Peyer's patch (tissue), 4 donors: ENCODE results near the gene FAM151B. TPM values are rescaled to one million over a fixed set of nuclear protein-coding genes. Genes with fewer than 3 reads are reported as not detected.
"Not testable (repeated sequence)": the region's sequence is repeated elsewhere in the genome, so short reads cannot be mapped to it uniquely, and the experiment has no call there.

Source experiments
- DNase-seq, 3 donors: peaks; one replicate each; pipeline ENCODE4 v3.0.0-alpha.2; 2017 to 2019
- H3K27ac ChIP-seq, 4 donors: fragments of 200-600 bp; sonication (generic); one replicate each; pipeline ENCODE4 v1.5.1; 2016 to 2019
- H3K27me3 ChIP-seq, 2 donors: fragments of 200-600 bp; sonication (generic); one replicate each; pipeline ENCODE4 v1.5.1; 2019
- H3K36me3 ChIP-seq, 3 donors: fragments of 200-600 bp; sonication (generic); one replicate each; pipeline ENCODE4 v1.5.1; 2016 to 2019
- H3K4me1 ChIP-seq, 4 donors: fragments of 200-600 bp; sonication (generic); one replicate each; pipeline ENCODE4 v1.5.1; 2016 to 2019
- H3K4me3 ChIP-seq, 4 donors: fragments of 200-600 bp; sonication (generic); 1 replicate in 3 of 4; 2 replicates in 1 of 4; pipeline ENCODE4 v1.5.1; 2016 to 2019; ENCODE audit warnings: mild to moderate bottlenecking in 1 of 4
- H3K9me3 ChIP-seq, 4 donors: fragments of 200-600 bp; sonication (generic); one replicate each; pipeline ENCODE4 v1.5.1; 2016 to 2019; ENCODE audit warnings: mild to moderate bottlenecking in 1 of 4
- POLR2A ChIP-seq, 2 donors: fragments of 450-650 bp; IDR thresholded peaks; one replicate each; pipeline ENCODE4 v1.5.1; 2017; ENCODE audit warnings: antibody characterized with exemption in 2 of 2, mild to moderate bottlenecking in 2 of 2, moderate library complexity in 2 of 2
- total RNA-seq, 4 donors: library from RNA; depleted of rRNA; stranded (reverse); fragments of >200 nt; gene quantifications; one replicate each; pipeline ENCODE4 v1.1.0, GENCODE V29; 2016
- TF ChIP-seq, protein P1 (sequence below), 6 experiments: fragments of 450-650 bp in 4 of 6; fragments of 200-600 bp in 2 of 6; sonication (generic) in 1 of 6; IDR thresholded peaks; one replicate each; pipeline ENCODE4 v1.5.1; 2017 to 2019; ENCODE audit warnings: antibody characterized with exemption in 6 of 6, mild to moderate bottlenecking in 3 of 6, moderate library complexity in 1 of 6

FAM151B gene
- total RNA-seq, 4 donors from 2014 or later = 0.35 to 11.6 (median 2.5) TPM

DNA sequence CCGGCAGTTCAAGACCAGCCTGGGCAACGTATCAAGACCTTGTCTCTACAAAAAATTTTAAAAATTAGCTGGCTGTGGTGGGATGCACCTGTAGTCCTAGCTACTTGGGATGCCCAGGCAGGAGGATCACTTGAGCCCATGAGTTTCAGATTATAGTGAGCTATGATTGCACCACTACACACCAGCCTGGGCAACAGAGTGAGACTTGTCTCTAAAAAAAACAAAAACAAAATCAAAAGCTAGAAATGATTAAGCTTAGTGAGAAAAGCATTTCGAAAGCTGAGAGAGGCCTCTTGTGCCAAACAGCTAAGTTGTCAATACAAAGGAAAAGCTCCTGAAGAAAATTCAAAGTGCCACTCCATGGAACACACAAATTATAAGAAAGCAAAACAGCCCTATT is 4.8 kb downstream of the FAM151B start:
- no peaks in the 10 kb centered on the region for H3K27me3 ChIP-seq
- H3K4me1 ChIP-seq = peaks cover 0 to 4% (median 0%) of the 10 kb centered on the region in 4 donors
- H3K4me3 ChIP-seq = no peak overlapping the region
- TF ChIP-seq POLR2A (IDR thresholded peaks at IDR 0.05) = no peak
- TF ChIP-seq, protein P1, sequence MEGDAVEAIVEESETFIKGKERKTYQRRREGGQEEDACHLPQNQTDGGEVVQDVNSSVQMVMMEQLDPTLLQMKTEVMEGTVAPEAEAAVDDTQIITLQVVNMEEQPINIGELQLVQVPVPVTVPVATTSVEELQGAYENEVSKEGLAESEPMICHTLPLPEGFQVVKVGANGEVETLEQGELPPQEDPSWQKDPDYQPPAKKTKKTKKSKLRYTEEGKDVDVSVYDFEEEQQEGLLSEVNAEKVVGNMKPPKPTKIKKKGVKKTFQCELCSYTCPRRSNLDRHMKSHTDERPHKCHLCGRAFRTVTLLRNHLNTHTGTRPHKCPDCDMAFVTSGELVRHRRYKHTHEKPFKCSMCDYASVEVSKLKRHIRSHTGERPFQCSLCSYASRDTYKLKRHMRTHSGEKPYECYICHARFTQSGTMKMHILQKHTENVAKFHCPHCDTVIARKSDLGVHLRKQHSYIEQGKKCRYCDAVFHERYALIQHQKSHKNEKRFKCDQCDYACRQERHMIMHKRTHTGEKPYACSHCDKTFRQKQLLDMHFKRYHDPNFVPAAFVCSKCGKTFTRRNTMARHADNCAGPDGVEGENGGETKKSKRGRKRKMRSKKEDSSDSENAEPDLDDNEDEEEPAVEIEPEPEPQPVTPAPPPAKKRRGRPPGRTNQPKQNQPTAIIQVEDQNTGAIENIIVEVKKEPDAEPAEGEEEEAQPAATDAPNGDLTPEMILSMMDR (IDR thresholded peaks at IDR 0.05) = no peak
- no peak for DNase-seq
- H3K9me3 ChIP-seq = no peaks in the 10 kb centered on the region
- no peaks in the 10 kb centered on the region for H3K36me3 ChIP-seq
- no peak overlapping the region for H3K27ac ChIP-seq

DNA sequence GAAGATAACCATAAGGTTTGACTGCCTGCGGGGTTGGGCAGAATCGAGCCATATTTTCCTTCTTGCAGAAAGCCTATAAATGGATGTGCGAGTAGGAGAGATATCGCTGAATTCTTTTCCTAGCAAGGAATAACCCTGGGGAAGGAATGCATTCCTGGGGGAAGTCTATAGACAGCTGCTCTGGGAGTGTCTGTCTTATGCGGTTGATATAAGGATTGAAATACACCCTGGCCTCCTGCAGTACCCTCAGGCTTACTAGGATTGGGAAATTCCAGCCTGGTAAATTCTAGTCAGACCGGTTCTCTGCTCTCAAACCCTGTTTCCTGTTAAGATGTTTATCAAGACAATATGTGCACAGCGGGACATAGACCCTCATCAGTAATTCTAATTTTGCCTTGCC is 5.5 kb downstream of the FAM151B start:
- H3K4me3 ChIP-seq, H3K36me3 ChIP-seq, DNase-seq, H3K9me3 ChIP-seq, H3K27me3 ChIP-seq, H3K4me1 ChIP-seq, H3K27ac ChIP-seq: not testable (repeated sequence)

DNA sequence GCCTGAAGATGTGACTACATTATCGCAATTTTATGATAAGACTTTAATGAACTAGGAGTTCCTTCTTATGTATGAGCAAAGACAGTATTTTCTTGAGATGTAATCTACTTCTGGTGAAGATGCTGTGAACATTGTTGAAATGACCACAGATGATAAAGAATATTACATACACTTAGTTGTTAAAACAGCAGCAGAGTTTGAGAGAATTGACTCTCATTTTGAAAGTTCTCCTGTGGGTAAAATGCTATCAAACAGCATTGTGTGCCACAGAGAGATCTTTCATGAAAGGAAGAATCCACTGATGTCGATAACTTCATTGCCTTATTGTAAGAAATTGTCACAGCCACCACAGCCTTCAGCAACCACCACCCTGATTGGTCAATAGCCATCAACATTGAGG is 8.0 kb downstream of the FAM151B start:
- Histone ChIP-seq H3K27me3 (no peaks in the 10 kb centered on the region), H3K36me3 (no peaks in the 10 kb centered on the region), H3K27ac (no peak overlapping the region), H3K9me3 (no peaks in the 10 kb centered on the region), H3K4me3 (no peak overlapping the region), H3K4me1 (no peaks in the 10 kb centered on the region)
- TF ChIP-seq, protein P1 (IDR thresholded peaks at IDR 0.05) = no peak
- no peak for TF ChIP-seq POLR2A (IDR thresholded peaks at IDR 0.05)
- DNase-seq = no peak

DNA sequence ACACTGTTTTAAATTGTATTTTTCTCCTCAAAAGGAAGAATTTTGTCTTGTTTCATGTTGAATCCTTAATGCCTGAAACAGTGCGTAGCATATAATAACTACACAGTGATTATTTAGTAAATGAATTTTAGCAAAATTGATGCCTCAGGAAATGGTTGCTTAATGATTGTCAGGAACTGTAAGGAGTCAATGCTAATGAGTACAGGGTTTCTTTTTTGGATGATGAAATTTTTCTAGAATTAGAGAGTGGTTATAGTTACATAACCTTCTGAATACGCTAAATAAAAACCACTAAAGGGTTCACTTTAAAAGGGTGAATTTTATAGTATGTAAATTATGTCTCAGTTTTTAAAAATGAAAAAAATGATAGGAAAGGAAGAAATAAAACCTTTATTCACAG is 14.9 kb downstream of the FAM151B start:
- Histone ChIP-seq H3K4me1 (no peaks in the 10 kb centered on the region), H3K27me3 (no peaks in the 10 kb centered on the region), H3K4me3 (no peak overlapping the region), H3K36me3 (no peaks in the 10 kb centered on the region), H3K9me3 (no peaks in the 10 kb centered on the region), H3K27ac (no peak overlapping the region)
- no peak for DNase-seq
- TF ChIP-seq, protein P1 (IDR thresholded peaks at IDR 0.05) = no peak
- no peak for TF ChIP-seq POLR2A (IDR thresholded peaks at IDR 0.05)

DNA sequence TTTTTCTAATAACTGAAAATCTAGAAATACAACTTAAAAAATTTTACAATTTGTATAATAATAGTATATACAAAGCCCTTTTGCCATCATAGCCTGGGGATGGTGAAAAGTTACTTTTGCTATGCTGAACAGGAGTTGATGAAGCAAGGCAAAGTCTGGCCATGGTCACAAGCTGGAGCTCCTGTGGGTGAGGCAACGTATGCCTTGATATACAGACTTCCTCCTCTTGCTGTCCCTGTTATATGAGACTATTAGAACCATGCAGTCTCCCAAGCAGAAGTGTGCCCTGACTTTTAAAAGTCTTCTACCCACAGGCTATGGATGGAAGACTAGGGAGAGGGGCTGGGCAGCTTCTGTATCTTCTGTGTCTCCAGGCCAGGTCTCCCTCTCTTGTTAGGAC is 15.7 kb downstream of the FAM151B start:
- Histone ChIP-seq H3K27me3 (no peaks in the 10 kb centered on the region), H3K27ac (no peak overlapping the region), H3K4me1 (no peaks in the 10 kb centered on the region), H3K4me3 (no peak overlapping the region), H3K9me3 (no peaks in the 10 kb centered on the region), H3K36me3 (no peaks in the 10 kb centered on the region)
- DNase-seq = no peak
- no peak for TF ChIP-seq POLR2A (IDR thresholded peaks at IDR 0.05)
- TF ChIP-seq, protein P1 (IDR thresholded peaks at IDR 0.05) = no peak

DNA sequence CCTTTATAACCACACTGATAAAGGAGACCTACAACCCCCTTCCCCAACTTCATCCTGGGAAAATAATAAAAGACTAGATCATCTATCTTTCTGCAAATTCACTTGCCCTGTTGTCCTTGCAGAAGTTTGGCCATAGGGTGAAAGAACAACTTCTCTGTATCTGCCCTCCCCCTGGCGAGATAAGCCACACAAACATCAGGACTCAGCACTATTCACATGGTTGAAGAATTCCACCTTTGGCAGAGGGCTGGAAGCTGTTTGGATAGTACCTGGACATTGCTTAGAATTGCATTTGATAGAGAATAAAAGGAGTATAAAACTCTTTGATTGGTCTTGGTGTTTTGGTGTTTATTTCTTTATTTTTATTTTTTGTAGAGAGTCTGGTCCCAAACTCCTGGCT is 16.9 kb downstream of the FAM151B start:
- no peak for DNase-seq
- no peaks in the 10 kb centered on the region for H3K4me1 ChIP-seq
- no peak overlapping the region for H3K27ac ChIP-seq
- H3K36me3 ChIP-seq = no peaks in the 10 kb centered on the region
- H3K4me3 ChIP-seq = no peak overlapping the region
- TF ChIP-seq POLR2A (IDR thresholded peaks at IDR 0.05) = no peak
- TF ChIP-seq, protein P1 (IDR thresholded peaks at IDR 0.05) = no peak
- H3K9me3 ChIP-seq = no peaks in the 10 kb centered on the region
- H3K27me3 ChIP-seq = no peaks in the 10 kb centered on the region
